ENCODE measurements around the gene ZNF692. TPM values are rescaled to one million over a fixed set of nuclear protein-coding genes. Genes with fewer than 3 reads are reported as not detected.
"Not testable (repeated sequence)": the region's sequence is repeated elsewhere in the genome, so short reads cannot be mapped to it uniquely, and the experiment has no call there.

Gene ZNF692, protein sequence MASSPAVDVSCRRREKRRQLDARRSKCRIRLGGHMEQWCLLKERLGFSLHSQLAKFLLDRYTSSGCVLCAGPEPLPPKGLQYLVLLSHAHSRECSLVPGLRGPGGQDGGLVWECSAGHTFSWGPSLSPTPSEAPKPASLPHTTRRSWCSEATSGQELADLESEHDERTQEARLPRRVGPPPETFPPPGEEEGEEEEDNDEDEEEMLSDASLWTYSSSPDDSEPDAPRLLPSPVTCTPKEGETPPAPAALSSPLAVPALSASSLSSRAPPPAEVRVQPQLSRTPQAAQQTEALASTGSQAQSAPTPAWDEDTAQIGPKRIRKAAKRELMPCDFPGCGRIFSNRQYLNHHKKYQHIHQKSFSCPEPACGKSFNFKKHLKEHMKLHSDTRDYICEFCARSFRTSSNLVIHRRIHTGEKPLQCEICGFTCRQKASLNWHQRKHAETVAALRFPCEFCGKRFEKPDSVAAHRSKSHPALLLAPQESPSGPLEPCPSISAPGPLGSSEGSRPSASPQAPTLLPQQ
- polyA plus RNA-seq (ENCODE audit: insufficient read length in 4 of 4), result 10 to 100 TPM; 26.6 to 65.8 (median 50.1) TPM

GRCh38 chr1:248858891-248859889, at the start of gene ZNF692:
ZNF692 (minus strand) TSS chr1:248859085; CDS start chr1:248858309, 776 bp downstream.
- peak; percentile 77 to 94 (median 92) for DNase-seq (ENCODE audit: low read depth in 4 of 4, low spot score in 2 of 4)

DNA sequence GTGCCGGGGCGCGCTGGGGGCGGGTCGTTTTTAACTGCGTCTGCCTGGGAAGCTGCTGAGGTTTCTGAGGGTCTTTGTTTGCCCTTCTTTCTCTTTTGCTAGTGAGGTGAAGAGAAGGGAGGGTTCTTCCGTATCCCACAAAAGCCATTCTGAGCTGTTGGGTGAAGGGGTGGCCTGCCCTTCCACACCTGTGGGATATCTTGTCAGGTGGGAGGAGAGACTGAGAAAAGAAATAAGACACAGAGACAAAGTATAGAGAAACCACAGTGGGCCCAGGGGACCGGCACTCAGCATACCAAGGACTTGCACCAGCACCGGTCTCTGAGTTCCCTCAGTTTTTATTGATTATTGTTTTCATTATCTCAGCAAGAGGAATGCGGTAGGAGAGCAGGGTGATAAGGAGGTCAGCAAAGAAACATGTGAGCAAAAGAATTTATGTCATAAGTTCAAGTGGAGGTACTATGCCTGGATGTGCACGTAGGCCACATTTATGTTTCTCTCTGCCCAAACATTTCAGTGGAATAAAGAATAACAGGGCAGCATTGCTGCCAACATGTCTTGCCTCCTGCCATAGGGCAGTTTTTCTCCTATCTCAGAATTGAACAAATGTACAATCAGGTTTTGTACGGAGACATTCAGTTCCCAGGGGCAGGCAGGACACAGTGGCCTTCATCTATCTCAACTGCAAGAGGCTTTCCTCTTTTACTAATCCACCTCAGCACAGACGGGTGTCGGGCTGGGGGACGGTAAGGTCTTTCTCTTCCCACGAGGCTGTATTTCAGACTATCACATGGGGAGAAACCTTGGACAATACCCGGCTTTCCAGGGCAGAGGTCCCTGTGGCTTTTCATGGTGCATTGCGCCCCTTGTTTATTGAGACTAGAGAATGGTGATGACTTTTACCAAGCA, 48.1 kb upstream of the ZNF692 start:
- peak in 1 of 4 donors; percentile 75 for DNase-seq (ENCODE audit: low read depth in 4 of 4, low spot score in 2 of 4)

- peak; percentile 86 to 89 (median 87) for DNase-seq (ENCODE audit: low read depth in 4 of 4, low spot score in 2 of 4)
These were observed 47.3 kb upstream of the ZNF692 start, which contains the start of gene PGBD2 for GRCh38 chr1:248906009-248906752. PGBD2 (plus strand) TSS chr1:248906235; CDS start chr1:248913863, 7,628 bp downstream.

DNA sequence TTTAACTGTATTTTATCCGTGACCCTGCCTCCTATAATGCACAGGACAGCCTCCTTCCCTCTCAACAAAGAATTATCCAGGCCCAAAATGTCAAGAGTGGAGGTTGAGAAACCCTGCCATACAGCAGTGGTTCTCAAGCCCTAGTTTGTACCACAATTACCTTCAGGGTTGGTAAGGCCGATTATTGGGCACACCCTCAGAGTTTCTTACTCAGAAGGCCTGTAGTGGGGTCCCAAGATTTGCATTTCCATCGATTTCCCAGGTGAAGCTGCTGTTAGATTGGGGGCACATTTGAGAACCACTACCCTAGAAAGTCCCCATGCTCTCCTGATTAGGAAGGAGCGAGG, 46.8 kb upstream of the ZNF692 start:
- no peak for DNase-seq (ENCODE audit: low read depth in 4 of 4, low spot score in 2 of 4)

- no peak for DNase-seq (ENCODE audit: low read depth in 4 of 4, low spot score in 2 of 4)
These were observed 45.7 kb upstream of the ZNF692 start for GRCh38 chr1:248904437-248905216.

DNA sequence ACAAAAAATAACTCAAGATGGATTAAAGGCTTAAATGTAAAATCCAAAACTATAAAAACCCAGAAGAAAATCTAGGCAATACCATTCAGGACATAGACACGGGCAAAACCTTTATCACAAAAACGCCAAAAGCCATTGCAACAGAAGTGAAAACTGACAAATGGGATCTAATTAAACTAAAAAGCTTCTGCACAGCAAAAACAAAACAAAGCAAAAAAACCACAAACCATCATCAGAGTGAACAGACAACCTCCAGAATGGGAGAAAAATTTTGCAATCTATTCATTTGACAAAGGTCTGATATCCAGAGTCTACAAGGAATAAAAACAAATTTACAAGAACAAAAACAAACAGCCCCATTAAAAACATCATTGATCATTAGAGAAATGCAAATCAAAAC, 42.7 kb upstream of the ZNF692 start:
- no peak for DNase-seq (ENCODE audit: low read depth in 4 of 4, low spot score in 2 of 4)

GRCh38 chr1:248900637-248901036, 41.8 kb upstream of the ZNF692 start:
- no peak for DNase-seq (ENCODE audit: low read depth in 4 of 4, low spot score in 2 of 4)

DNA sequence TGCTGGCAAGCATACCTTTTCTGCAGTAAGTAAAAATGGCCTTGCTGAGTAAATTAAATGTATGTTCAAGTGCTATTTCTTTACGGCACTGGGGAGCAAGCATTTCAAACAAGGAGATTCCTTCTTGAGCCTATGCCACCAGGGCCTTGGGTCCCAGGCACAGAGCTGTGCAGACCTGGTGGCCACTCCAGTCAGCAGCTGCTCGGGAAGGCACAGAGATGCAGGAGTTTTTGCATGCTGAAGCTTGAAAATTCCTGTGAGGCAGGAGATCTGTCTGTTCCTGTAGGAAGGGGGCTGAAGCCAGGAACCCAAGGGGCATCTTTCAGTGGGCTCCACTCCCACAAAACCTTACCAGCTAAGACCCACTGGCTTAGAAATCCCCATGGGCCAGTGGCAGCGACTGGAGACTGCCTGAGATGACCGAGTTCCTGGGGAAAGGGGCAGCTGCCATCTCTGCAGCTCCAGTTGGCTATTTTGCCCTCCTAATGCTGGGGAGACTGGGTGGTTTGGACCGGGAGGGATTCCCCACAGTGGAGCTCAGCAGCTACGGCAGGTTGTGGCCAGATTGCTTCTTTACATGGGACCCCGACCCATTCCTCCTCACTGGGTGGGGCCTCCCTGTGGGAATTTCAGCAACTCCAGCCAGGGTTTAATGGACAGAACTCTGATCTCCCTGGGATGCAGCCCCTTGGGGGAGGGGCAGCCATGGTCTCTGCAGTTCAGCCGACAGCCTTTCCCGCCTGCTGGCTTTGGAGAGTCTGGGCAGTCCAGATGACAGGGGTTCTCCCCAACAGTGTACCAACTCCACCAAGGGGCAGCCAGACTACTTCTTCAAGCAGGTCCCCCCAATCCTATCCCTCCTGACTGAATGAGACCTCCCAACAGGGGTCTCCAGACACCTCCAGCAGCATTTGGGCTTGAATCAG, 38.8 kb upstream of the ZNF692 start:
- DNase-seq (ENCODE audit: low read depth in 4 of 4, low spot score in 2 of 4), result no peak

- DNase-seq (ENCODE audit: low read depth in 4 of 4, low spot score in 2 of 4), result no peak
These were observed 36.0 kb upstream of the ZNF692 start for GRCh38 chr1:248894837-248895236.

GRCh38 chr1:248892590-248892989, 33.7 kb upstream of the ZNF692 start:
- DNase-seq (ENCODE audit: low read depth in 4 of 4, low spot score in 2 of 4), result no peak

DNA sequence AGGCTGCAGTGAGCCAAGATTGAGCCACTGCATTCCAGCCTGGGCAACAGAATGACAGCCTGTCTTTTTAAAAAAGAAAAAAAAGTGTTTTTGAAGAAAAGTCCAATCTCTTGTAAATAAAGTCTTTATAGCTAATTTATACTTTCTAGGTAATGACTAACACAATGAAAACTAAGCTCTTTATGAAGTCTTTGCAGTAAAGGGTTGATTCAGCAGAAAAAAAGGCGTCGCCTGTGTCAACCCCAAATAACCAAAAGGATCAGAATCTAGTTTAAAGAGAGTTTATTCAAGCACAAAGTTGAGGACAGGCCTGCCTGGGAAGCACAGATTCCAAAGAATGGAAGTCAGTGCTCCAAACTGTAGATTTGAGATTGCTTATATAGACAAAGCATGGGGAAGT, 32.9 kb upstream of the ZNF692 start:
- no peak for DNase-seq (ENCODE audit: low read depth in 4 of 4, low spot score in 2 of 4)

- DNase-seq (ENCODE audit: low read depth in 4 of 4, low spot score in 2 of 4), result no peak
These were observed 31.9 kb upstream of the ZNF692 start for GRCh38 chr1:248890549-248891498.

- DNase-seq (ENCODE audit: low read depth in 4 of 4, low spot score in 2 of 4), result not testable (repeated sequence)
These were observed 31.0 kb upstream of the ZNF692 start for GRCh38 chr1:248889914-248890243.

DNA sequence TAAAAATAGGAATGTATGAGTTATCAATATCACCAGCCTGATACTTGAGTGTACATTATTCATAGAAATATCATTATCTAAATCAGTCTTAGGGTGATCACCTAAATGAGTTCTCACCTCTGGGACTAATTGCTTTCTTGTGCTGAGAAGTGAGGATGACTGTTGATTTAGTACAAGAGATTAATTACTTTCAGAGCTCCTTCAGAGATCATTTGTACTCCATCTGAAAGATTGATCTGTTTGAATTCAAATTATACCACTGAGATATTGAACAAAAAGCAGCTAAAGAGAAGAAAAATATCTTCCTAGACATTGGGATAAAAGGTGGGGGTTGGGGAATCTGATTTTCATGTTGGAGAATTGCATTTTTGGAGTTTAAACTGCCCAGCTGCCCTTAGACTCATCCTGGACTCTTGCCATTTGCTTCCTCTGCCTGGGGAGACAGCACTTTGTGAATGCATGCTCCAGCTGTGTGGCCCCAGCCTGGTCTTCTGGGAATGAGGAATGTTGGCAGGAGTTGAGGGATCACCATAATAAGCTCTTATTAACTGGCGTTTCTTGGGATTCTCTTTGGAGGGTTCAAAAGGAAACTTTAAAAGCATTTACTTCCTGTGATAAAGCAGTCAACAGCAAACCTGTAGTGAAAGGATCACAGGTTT, 27.5 kb upstream of the ZNF692 start:
- DNase-seq (ENCODE audit: low read depth in 4 of 4, low spot score in 2 of 4), result no peak

- DNase-seq (ENCODE audit: low read depth in 4 of 4, low spot score in 2 of 4), result no peak
These were observed 26.8 kb upstream of the ZNF692 start for GRCh38 chr1:248885646-248886045.

All from left renal cortex interstitium (tissue), 4 donors.